Neural progenitor cell (in vitro differentiated cells): ENCODE results near the gene BAIAP2.

Experiments used
- EZH2 ChIP-seq: fragments of 200-600 bp; sonication (generic); IDR thresholded peaks from 2 replicates; pipeline ENCODE4 v1.6.1; 2017; ENCODE audit warnings: antibody characterized with exemption, mild to moderate bottlenecking, moderate library complexity
- EZH2phosphoT487 ChIP-seq: fragments of 200-600 bp; sonication (generic); IDR thresholded peaks from 2 replicates; pipeline ENCODE4 v1.6.1; 2017; ENCODE audit warnings: antibody characterized with exemption
- TF ChIP-seq, protein P1 (sequence below): fragments of 200-600 bp; sonication (generic); IDR thresholded peaks from 2 replicates; pipeline ENCODE4 v1.5.1; 2017; ENCODE audit warnings: antibody characterized with exemption, mild to moderate bottlenecking

DNA sequence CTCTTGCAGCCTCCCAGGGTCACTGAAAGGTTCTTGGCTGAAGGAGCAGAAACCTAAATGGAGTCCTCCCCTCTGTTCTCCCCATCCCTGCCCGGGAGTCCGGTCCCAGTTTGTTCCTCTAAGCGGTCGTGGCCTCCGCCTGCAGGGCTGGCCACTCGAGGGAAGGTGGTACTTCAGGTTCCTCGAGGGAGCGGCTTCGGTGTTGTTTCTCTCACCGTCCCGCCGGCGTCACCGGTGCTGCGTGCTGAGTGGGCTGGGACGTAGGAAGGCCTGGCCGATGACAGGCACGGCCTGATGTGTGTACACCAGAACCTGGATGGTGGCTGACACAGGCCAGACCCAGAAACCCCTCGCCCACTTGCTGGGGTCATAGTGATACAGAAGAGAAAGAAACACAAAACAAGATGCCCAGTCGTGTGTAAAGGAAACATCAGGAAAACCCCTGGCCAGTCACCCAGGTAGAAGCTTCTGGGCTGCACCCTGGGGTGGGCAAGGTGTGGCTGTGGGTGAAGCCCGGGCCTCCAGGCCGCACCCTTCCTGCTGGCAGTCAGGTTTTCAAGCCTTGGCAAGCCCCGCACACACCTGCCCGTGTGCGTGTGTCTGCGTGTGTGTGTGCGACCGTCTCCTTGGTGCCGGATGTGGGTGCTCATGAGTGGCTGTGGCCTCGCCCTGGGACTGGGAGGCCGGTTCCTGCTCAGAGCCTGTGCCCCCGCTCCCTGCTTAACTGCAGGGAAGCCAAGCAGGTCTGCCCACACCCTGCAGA lies 52.0 kb downstream of the BAIAP2 start:
- TF ChIP-seq, protein P1, sequence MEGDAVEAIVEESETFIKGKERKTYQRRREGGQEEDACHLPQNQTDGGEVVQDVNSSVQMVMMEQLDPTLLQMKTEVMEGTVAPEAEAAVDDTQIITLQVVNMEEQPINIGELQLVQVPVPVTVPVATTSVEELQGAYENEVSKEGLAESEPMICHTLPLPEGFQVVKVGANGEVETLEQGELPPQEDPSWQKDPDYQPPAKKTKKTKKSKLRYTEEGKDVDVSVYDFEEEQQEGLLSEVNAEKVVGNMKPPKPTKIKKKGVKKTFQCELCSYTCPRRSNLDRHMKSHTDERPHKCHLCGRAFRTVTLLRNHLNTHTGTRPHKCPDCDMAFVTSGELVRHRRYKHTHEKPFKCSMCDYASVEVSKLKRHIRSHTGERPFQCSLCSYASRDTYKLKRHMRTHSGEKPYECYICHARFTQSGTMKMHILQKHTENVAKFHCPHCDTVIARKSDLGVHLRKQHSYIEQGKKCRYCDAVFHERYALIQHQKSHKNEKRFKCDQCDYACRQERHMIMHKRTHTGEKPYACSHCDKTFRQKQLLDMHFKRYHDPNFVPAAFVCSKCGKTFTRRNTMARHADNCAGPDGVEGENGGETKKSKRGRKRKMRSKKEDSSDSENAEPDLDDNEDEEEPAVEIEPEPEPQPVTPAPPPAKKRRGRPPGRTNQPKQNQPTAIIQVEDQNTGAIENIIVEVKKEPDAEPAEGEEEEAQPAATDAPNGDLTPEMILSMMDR = no peak
- TF ChIP-seq EZH2 (no peak), EZH2phosphoT487 (no peak)
